Body of pancreas (tissue), 4 donors: Measurements from ENCODE around the gene CA12. TPM values are rescaled to one million over a fixed set of nuclear protein-coding genes. Genes with fewer than 3 reads are reported as not detected.
"Not testable (repeated sequence)": the region's sequence is repeated elsewhere in the genome, so short reads cannot be mapped to it uniquely, and the experiment has no call there.

Experiments
- ATAC-seq: fragments of 150-250 bp; one replicate; pipeline ENCODE4 v1.9.1; 2016
- DNase-seq, 4 donors: peaks; one replicate each; pipeline ENCODE4 v3.0.0-alpha.2; 2019
- H3K27ac ChIP-seq, 4 donors: fragments of 200-600 bp; sonication (generic); 1 replicate in 3 of 4; 2 replicates in 1 of 4; pipeline versions ENCODE4 v1.5.1 to v1.6.1; 2016 to 2019; ENCODE audit warnings: mild to moderate bottlenecking in 1 of 4, mixed read lengths in 1 of 4, moderate library complexity in 1 of 4
- H3K27me3 ChIP-seq, 2 donors: fragments of 200-600 bp; sonication (generic); one replicate each; pipeline ENCODE4 v1.6.0; 2016; ENCODE audit warnings: mild to moderate bottlenecking in 1 of 2
- H3K36me3 ChIP-seq, 2 donors: fragments of 200-600 bp; sonication (generic); replicated peaks in 1 of 2; 2 replicates each; pipeline ENCODE4 v1.5.1; 2016; ENCODE audit warnings: low read depth in 2 of 2; ENCODE audit not compliant: insufficient read depth in 1 of 2
- H3K4me1 ChIP-seq: fragments of 200-600 bp; sonication (generic); one replicate; pipeline ENCODE4 v1.6.0; 2016
- H3K4me3 ChIP-seq, 2 donors: fragments of 200-600 bp; sonication (generic); 1 replicate in 1 of 2; 2 replicates in 1 of 2; pipeline ENCODE4 v1.5.1; 2016 to 2019
- H3K9me3 ChIP-seq, 3 donors: fragments of 200-600 bp; sonication (generic); 1 replicate in 2 of 3; 2 replicates in 1 of 3; pipeline ENCODE4 v1.5.1; 2016
- POLR2A ChIP-seq, 3 donors: fragments of 450-650 bp; IDR thresholded peaks; one replicate each; pipeline ENCODE4 v1.6.1; 2016; ENCODE audit warnings: antibody characterized with exemption in 3 of 3, mild to moderate bottlenecking in 2 of 3
- WGBS, 2 donors: methylation state at CpG; one replicate each; pipeline ENCODE4 v1.1.5; 2017; 5-methylcytosine and 5-hydroxymethylcytosine counted together
- intact Hi-C: fragments of 100-400 bp; cut with DNase I; formaldehyde crosslinking; loops from one replicate; pipeline ENCODE4 v1.15.1; 2023
- total RNA-seq, 2 donors: library from RNA; depleted of rRNA; stranded (reverse); fragments of >200 nt; gene quantifications; one replicate each; pipeline ENCODE4 v1.1.0, GENCODE V29; 2016
- TF ChIP-seq, protein P1 (sequence below), 7 experiments: fragments of 450-650 bp in 4 of 7; fragments of 200-600 bp in 3 of 7; sonication (generic) in 3 of 7; IDR thresholded peaks; one replicate each; pipeline ENCODE4 v1.5.1; 2016 to 2019; ENCODE audit warnings: antibody characterized with exemption in 7 of 7

The CA12 gene
- total RNA-seq, 2 donors from 2014 or later: 16.1 to 25.7 TPM

DNA sequence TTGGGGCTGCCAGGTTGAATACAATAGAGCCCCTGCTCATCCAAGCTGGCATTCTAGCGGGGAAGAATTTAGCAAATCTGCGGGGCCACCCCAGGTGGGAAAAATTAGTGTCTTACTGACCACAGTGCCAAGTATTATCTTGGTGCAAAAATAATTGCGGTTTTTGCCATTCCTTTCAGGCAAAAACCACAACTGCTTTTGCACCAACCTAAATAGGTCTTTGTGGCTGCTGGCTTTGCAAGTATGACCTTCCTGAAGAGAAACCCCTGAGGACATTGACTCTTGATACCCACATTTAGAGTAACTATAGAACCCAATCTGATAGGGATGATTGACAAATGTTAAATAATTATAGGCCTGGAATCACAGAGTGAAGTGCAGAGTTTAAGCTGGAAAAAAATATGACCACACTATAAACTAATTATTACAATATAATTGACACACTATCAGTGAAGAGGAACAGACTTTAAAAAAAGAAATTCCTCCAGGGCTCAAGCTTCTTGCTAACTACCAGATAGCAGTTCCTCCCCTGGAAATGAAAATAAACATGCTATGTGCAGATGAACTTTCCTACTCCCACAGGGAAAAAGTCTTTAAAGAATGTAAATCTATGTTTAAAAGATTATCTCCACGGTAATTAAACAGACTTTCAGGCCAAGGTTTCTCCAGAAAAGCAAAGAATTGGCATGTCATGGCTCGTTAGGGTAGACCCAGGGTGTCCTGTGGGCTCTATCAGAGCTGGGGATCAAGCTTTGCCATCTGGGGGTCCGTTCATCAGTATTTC lies 34.4 kb downstream of the CA12 start:
- Histone ChIP-seq H3K4me1 (peaks cover 60% of the 10 kb centered on the region), H3K4me3 (no peak overlapping the region), H3K27me3 (no peaks in the 10 kb centered on the region), H3K27ac (peak overlapping the region in 2 of 4 donors; percentile 85 to 86), H3K36me3 (no peaks in the 10 kb centered on the region), H3K9me3 (no peaks in the 10 kb centered on the region)
- ATAC-seq (no peak), DNase-seq (no peak)
- no peak for TF ChIP-seq POLR2A (IDR thresholded peaks at IDR 0.05)
- TF ChIP-seq, protein P1, sequence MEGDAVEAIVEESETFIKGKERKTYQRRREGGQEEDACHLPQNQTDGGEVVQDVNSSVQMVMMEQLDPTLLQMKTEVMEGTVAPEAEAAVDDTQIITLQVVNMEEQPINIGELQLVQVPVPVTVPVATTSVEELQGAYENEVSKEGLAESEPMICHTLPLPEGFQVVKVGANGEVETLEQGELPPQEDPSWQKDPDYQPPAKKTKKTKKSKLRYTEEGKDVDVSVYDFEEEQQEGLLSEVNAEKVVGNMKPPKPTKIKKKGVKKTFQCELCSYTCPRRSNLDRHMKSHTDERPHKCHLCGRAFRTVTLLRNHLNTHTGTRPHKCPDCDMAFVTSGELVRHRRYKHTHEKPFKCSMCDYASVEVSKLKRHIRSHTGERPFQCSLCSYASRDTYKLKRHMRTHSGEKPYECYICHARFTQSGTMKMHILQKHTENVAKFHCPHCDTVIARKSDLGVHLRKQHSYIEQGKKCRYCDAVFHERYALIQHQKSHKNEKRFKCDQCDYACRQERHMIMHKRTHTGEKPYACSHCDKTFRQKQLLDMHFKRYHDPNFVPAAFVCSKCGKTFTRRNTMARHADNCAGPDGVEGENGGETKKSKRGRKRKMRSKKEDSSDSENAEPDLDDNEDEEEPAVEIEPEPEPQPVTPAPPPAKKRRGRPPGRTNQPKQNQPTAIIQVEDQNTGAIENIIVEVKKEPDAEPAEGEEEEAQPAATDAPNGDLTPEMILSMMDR (IDR thresholded peaks at IDR 0.05): no peak
- intact Hi-C loops: no loop called here
- WGBS, 2 donors: 51 to 62% methylated on average over 5 to 6 of the region's 6 CpGs

DNA sequence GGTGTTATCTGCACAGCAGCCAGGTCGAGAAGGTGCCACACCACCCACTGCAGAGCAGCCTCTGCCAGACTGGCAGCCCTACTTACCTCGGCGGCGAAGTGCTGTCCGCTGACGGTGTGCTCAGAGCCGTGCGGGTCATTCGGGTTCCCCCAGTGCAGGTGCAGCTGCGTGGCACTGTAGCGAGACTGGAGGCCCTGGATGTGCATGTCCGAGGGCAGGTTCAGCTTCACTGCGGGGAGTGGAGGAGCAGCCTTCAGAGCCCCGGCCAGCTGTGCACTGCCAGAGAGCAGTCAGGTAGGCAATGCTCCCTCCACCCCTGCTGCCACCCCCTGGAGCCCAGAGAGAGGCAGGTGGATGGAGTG lies 36.3 kb downstream of the CA12 start:
- intact Hi-C loops: no loop called here
- no peak for TF ChIP-seq POLR2A (IDR thresholded peaks at IDR 0.05)
- TF ChIP-seq, protein P1 (IDR thresholded peaks at IDR 0.05): no peak
- WGBS, 2 donors: 79 to 85% methylated on average over 14 of the region's 14 CpGs
- H3K4me3 ChIP-seq: no peak overlapping the region
- H3K9me3 ChIP-seq: no peaks in the 10 kb centered on the region
- H3K4me1 ChIP-seq: peaks cover 41% of the 10 kb centered on the region
- no peaks in the 10 kb centered on the region for H3K27me3 ChIP-seq
- H3K27ac ChIP-seq: no peak overlapping the region
- no peak for ATAC-seq
- no peaks in the 10 kb centered on the region for H3K36me3 ChIP-seq
- no peak for DNase-seq

DNA sequence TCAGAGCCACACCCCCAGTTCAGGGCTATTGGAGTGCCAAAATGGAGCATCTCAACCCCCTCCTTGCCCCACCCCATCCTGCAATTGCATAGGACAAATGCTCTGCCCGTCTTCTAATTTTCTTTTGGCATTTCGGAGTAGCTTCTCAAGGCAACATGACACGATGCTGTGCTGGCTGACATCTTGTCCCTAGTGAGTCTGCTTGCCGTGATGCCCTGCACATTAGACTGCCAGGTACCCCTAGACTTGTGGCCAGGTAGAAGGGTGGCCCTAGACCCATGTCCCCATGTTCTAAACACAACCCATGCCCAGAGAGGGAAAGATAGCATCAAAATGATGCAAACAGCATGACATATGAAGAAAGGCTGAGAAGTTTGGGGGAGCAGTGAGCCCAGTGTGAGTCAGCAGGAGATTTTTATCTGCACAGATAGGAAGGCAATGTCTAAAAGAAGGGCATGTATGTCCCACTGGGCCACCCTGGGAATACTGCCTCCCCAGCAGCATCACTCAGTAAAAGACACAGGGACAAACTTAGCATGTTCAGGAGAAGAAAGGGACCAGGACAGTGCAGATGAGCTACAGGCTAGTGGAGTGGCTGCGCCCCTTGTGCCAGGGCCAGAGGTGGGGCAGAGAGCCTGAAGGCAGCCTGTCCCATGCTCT lies 36.8 kb downstream of the CA12 start:
- DNase-seq: no peak
- no peak for TF ChIP-seq POLR2A (IDR thresholded peaks at IDR 0.05)
- TF ChIP-seq, protein P1 (IDR thresholded peaks at IDR 0.05): no peak
- intact Hi-C loops: no loop called here
- Histone ChIP-seq H3K4me1 (peaks cover 36% of the 10 kb centered on the region), H3K27me3 (no peaks in the 10 kb centered on the region), H3K36me3 (no peaks in the 10 kb centered on the region), H3K9me3 (no peaks in the 10 kb centered on the region), H3K4me3 (no peak overlapping the region), H3K27ac (no peak overlapping the region)
- no peak for ATAC-seq
- 88 to 89% methylated on average over 5 of the region's 5 CpGs for WGBS, 2 donors

GRCh38 chr15:63342996-63343562 lies 38.6 kb downstream of the CA12 start:
- intact Hi-C loops, H3K9me3 ChIP-seq, H3K27me3 ChIP-seq, DNase-seq, H3K36me3 ChIP-seq, H3K27ac ChIP-seq, H3K4me3 ChIP-seq, ATAC-seq: not testable (repeated sequence)
- 85 to 95% methylated on average over 11 of the region's 11 CpGs for WGBS, 2 donors
- H3K4me1 ChIP-seq: peaks cover 18% of the 10 kb centered on the region

- ATAC-seq: no peak
- no peaks in the 10 kb centered on the region for H3K9me3 ChIP-seq
- H3K36me3 ChIP-seq: no peaks in the 10 kb centered on the region
- WGBS, 2 donors: 93 to 94% methylated on average over 4 of the region's 4 CpGs
- no peak for TF ChIP-seq POLR2A (IDR thresholded peaks at IDR 0.05)
- TF ChIP-seq, protein P1 (IDR thresholded peaks at IDR 0.05): no peak
- no peak overlapping the region for H3K27ac ChIP-seq
- H3K4me1 ChIP-seq: peaks cover 6% of the 10 kb centered on the region
- no peak for DNase-seq
- intact Hi-C loops: no loop called here
- no peak overlapping the region for H3K4me3 ChIP-seq
- H3K27me3 ChIP-seq: no peaks in the 10 kb centered on the region
Observed at GRCh38 chr15:63341898-63342297, 39.7 kb downstream of the CA12 start.
